Esophagus squamous epithelium (tissue), 5 donors: ENCODE results near the gene TRPV2. TPM values are rescaled to one million over a fixed set of nuclear protein-coding genes. Genes with fewer than 3 reads are reported as not detected.

Source experiments
- DNase-seq: peaks from one replicate; lab custom pipeline; 2025; lab: John Stamatoyannopoulos, UW
- H3K27ac ChIP-seq, 4 donors: fragments of 200-600 bp; sonication (generic); one replicate each; pipeline ENCODE4 v1.5.1; 2016 to 2019; ENCODE audit warnings: mild to moderate bottlenecking in 1 of 4
- H3K27me3 ChIP-seq, 4 donors: fragments of 200-600 bp; sonication (generic); 1 replicate in 3 of 4; 2 replicates in 1 of 4; pipeline versions ENCODE4 v1.5.1 to v1.6.0; 2017 to 2021; ENCODE audit warnings: antibody characterized with exemption in 1 of 4
- H3K36me3 ChIP-seq, 3 donors: fragments of 200-600 bp; sonication (generic); one replicate each; pipeline ENCODE4 v1.5.1; 2016 to 2019
- H3K4me1 ChIP-seq, 3 donors: fragments of 200-600 bp; sonication (generic); one replicate each; pipeline ENCODE4 v1.5.1; 2017 to 2019
- H3K4me3 ChIP-seq, 4 donors: fragments of 200-600 bp; sonication (generic); 1 replicate in 3 of 4; 2 replicates in 1 of 4; pipeline ENCODE4 v1.5.1; 2016 to 2019; ENCODE audit warnings: mild to moderate bottlenecking in 2 of 4, moderate library complexity in 1 of 4
- H3K9me3 ChIP-seq, 3 donors: fragments of 200-600 bp; sonication (generic); one replicate each; pipeline ENCODE4 v1.5.1; 2016 to 2019
- POLR2A ChIP-seq, 4 donors: fragments of 450-650 bp; IDR thresholded peaks; one replicate each; pipeline ENCODE4 v1.6.1; 2017; ENCODE audit warnings: antibody characterized with exemption in 4 of 4, mild to moderate bottlenecking in 4 of 4, moderate library complexity in 3 of 4
- WGBS, 2 donors: methylation state at CpG; one replicate each; pipeline ENCODE4 v1.1.5; 2018; 5-methylcytosine and 5-hydroxymethylcytosine counted together
- intact Hi-C: fragments of 100-400 bp; cut with DNase I; formaldehyde crosslinking; loops from one replicate; pipeline ENCODE4 v1.15.0; 2022
- total RNA-seq, 4 donors: library from RNA; depleted of rRNA; stranded (reverse); fragments of >200 nt; gene quantifications; one replicate each; pipeline ENCODE4 v1.1.0, GENCODE V29; 2016
- TF ChIP-seq, protein P1 (sequence below), 6 experiments: fragments of 450-650 bp in 4 of 6; fragments of 200-600 bp in 2 of 6; sonication (generic) in 2 of 6; IDR thresholded peaks; one replicate each; pipeline ENCODE4 v1.5.1; 2016 to 2019; ENCODE audit warnings: antibody characterized with exemption in 6 of 6, mild to moderate bottlenecking in 4 of 6, moderate library complexity in 4 of 6
- donor health status: DM: yes; HTN: yes; CAD: no.

Gene TRPV2
- total RNA-seq, 4 donors from 2014 or later, result 1.7 to 8.4 (median 2.5) TPM

DNA sequence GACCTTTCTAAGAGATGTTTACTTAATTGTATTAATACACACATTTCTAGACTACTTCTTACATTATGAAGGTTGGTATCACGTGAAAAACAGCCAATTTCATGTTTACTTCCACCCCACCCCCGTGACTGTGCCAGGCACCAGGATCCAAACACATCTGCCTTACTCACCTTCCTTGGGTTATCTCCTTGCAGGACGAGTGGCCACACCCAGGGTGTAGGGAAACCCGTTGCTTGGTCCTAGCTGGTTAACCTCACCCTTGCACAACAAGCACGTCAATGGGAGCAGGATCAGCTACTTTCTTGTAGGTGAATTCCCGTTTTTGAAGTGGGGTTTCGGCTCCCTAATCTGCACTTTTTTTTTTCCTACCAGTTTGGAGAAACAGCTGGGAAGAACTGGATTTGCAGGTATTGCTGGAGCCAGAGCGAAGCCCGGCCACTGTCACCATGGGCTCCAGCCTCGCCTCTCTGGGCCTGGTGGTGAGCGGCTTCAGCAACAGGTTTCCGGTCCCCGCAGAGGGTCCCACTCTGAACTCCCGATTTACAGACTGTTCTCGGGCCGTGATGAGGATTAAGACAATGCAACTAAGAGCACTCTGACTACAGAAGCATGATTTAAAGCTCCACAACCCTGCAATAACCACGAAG lies 36.6 kb upstream of the TRPV2 start:
- Histone ChIP-seq H3K4me3 (no peak overlapping the region), H3K4me1 (peaks cover 17 to 61% (median 18%) of the 10 kb centered on the region in 3 donors), H3K36me3 (peaks cover 4 to 20% (median 10%) of the 10 kb centered on the region in 3 donors), H3K9me3 (no peaks in the 10 kb centered on the region), H3K27me3 (no peaks in the 10 kb centered on the region), H3K27ac (peak overlapping the region; percentile 90 to 99 (median 96))
- intact Hi-C loops, result no loop called here
- 42 to 55% methylated on average over 9 to 15 of the region's 17 CpGs for WGBS, 2 donors
- no peak for TF ChIP-seq POLR2A (IDR thresholded peaks at IDR 0.05)
- TF ChIP-seq, protein P1, sequence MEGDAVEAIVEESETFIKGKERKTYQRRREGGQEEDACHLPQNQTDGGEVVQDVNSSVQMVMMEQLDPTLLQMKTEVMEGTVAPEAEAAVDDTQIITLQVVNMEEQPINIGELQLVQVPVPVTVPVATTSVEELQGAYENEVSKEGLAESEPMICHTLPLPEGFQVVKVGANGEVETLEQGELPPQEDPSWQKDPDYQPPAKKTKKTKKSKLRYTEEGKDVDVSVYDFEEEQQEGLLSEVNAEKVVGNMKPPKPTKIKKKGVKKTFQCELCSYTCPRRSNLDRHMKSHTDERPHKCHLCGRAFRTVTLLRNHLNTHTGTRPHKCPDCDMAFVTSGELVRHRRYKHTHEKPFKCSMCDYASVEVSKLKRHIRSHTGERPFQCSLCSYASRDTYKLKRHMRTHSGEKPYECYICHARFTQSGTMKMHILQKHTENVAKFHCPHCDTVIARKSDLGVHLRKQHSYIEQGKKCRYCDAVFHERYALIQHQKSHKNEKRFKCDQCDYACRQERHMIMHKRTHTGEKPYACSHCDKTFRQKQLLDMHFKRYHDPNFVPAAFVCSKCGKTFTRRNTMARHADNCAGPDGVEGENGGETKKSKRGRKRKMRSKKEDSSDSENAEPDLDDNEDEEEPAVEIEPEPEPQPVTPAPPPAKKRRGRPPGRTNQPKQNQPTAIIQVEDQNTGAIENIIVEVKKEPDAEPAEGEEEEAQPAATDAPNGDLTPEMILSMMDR (IDR thresholded peaks at IDR 0.05), result no peak
- DNase-seq, result no peak

DNA sequence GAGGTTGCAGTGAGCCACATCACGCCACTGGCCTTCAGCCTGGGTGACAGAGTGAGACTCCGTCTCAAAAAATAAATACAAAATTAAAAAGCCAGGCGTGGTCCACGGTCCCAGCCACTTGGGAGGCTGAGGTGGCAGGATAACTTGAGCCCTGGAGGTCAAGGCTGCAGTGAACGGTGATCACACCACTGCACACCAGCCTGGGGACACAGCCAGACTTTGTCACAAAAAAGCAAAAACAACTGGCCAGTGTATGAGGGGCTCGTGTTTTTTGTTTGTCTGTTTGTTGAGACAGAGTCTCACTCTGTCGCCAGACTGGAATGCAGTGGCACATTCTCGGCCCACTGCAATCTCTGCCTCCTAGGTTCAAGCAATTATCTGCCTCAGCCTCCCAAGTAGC lies 35.7 kb upstream of the TRPV2 start:
- 69 to 90% methylated on average over 6 to 8 of the region's 8 CpGs for WGBS, 2 donors
- H3K36me3 ChIP-seq, result peaks cover 4 to 20% (median 10%) of the 10 kb centered on the region in 3 donors
- peaks cover 23 to 64% (median 23%) of the 10 kb centered on the region in 3 donors for H3K4me1 ChIP-seq
- H3K27ac ChIP-seq, result peak overlapping the region; percentile 90 to 99 (median 96)
- no peaks in the 10 kb centered on the region for H3K9me3 ChIP-seq
- TF ChIP-seq, protein P1 (IDR thresholded peaks at IDR 0.05), result no peak
- no peak for TF ChIP-seq POLR2A (IDR thresholded peaks at IDR 0.05)
- intact Hi-C loops, result no loop called here
- DNase-seq, result no peak
- H3K27me3 ChIP-seq, result no peaks in the 10 kb centered on the region
- no peak overlapping the region for H3K4me3 ChIP-seq

DNA sequence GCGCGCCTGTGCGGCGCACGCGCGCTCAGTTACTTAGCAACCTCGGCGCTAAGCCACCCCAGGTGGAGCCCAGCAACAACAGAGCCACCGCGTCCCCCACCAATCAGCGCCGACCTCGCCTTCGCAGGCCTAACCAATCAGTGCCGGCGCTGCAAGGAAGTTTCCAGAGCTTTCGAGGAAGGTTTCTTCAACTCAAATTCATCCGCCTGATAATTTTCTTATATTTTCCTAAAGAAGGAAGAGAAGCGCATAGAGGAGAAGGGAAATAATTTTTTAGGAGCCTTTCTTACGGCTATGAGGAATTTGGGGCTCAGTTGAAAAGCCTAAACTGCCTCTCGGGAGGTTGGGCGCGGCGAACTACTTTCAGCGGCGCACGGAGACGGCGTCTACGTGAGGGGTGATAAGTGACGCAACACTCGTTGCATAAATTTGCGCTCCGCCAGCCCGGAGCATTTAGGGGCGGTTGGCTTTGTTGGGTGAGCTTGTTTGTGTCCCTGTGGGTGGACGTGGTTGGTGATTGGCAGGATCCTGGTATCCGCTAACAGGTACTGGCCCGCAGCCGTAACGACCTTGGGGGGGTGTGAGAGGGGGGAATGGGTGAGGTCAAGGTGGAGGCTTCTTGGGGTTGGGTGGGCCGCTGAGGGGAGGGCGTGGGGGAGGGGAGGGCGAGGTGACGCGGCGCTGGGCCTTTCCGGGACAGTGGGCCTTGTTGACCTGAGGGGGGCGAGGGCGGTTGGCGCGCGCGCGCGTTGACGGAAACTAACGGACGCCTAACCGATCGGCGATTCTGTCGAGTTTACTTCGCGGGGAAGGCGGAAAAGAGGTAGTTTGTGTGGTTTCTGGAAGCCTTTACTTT lies 34.5 kb upstream of the TRPV2 start, which contains the start of gene UBB:
Gene UBB, plus strand, starts transcription at position 452 of the 856 bp plus-strand sequence. CDS start 817 bp downstream, outside the sequence.
- Histone ChIP-seq H3K9me3 (no peaks in the 10 kb centered on the region), H3K36me3 (peaks cover 4 to 20% (median 10%) of the 10 kb centered on the region in 3 donors), H3K4me3 (peak within 1 kb of the TSS; percentile 54 to 90 (median 79)), H3K27me3 (no peaks in the 10 kb centered on the region), H3K4me1 (peaks cover 23 to 69% (median 23%) of the 10 kb centered on the region in 3 donors), H3K27ac (peak within 1 kb of the TSS; percentile 90 to 99 (median 96))
- intact Hi-C loops, result no loop called here
- DNase-seq, result peak; percentile 83
- 0 to 1% methylated on average over 13 to 42 of the region's 67 CpGs for WGBS, 2 donors
- peak in 3 of 4 donors; percentile 96 to 99 (median 98) for TF ChIP-seq POLR2A (IDR thresholded peaks at IDR 0.05)
- TF ChIP-seq, protein P1 (IDR thresholded peaks at IDR 0.05), result peak in 1 of 6 experiments; percentile 3

DNA sequence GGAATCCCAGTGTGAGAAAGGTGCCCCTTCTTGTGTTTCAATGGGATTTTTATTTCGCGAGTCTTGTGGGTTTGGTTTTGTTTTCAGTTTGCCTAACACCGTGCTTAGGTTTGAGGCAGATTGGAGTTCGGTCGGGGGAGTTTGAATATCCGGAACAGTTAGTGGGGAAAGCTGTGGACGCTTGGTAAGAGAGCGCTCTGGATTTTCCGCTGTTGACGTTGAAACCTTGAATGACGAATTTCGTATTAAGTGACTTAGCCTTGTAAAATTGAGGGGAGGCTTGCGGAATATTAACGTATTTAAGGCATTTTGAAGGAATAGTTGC lies 33.9 kb upstream of the TRPV2 start:
- DNase-seq, result no peak
- 0 to 1% methylated on average over 14 of the region's 14 CpGs for WGBS, 2 donors
- H3K36me3 ChIP-seq, result peaks cover 4 to 20% (median 10%) of the 10 kb centered on the region in 3 donors
- no peaks in the 10 kb centered on the region for H3K9me3 ChIP-seq
- TF ChIP-seq POLR2A (IDR thresholded peaks at IDR 0.05), result no peak
- TF ChIP-seq, protein P1 (IDR thresholded peaks at IDR 0.05), result no peak
- H3K27me3 ChIP-seq, result no peaks in the 10 kb centered on the region
- H3K27ac ChIP-seq, result peak overlapping the region; percentile 90 to 99 (median 96)
- H3K4me1 ChIP-seq, result peaks cover 23 to 75% (median 25%) of the 10 kb centered on the region in 3 donors
- peak overlapping the region; percentile 54 to 90 (median 79) for H3K4me3 ChIP-seq
- intact Hi-C loops, result no loop called here
